PFSK-1 (cell line): ENCODE measurements around the gene EIF2S1.

Experiments used
- POLR2AphosphoS5 ChIP-seq: IDR thresholded peaks from 2 replicates; pipeline ENCODE4 v1.6.1; 2012; ENCODE audit warnings: low read depth, mild to moderate bottlenecking, control low read depth, low read length, moderate library complexity
- SIN3A ChIP-seq: IDR thresholded peaks from 2 replicates; pipeline ENCODE4 v1.6.1; 2012; ENCODE audit warnings: mild to moderate bottlenecking, low read length, moderate library complexity, borderline replicate concordance; ENCODE audit not compliant: insufficient read depth
- TAF1 ChIP-seq: IDR thresholded peaks from 2 replicates; pipeline ENCODE4 v1.6.1; 2012; ENCODE audit warnings: low read length, control low read depth, borderline replicate concordance; ENCODE audit not compliant: insufficient read depth

DNA sequence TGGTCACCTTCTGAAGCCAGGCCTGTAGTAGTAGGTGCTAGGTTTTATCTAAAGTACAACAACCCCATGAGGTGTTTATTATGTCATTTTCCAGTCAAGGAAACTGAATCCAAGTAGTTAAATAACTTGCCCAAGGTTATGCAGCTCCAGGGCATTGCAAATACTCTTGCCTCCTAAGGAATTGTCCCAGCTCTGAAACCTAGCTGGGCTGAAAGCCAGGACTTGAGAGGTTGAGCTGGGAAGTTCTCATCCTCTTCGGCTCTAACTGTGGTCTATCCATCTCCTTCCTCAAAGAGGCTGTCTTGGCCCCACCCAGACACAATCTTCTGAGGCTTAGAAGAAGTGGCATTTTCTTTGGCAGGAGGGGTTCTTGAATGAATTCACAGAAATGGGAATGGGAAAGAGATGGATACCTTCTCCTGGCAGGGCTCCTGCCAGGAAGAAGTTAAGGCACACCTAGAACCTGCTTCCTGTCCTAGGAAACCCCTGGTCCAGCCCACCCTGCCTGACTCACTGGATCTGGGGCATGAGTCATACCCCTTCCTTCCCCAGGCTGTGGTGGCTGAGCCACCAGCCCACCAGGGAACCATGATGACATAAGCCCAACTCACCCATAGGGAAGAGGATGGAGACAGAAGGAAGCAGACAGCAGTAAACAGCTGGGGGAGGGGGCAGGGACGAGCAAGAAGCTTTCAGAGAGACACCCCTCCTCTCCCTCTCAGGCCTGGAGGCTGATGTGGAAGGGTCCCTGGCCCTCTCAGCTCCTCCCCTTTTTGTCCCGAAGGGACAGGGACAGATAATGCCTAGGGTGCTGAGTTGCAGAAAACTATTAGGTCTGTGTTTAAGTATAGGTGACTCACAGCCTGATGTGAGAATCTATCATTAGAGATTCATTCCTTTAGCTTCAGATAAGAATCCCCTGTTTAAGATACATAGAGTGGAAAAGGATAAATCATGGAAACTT is 54.0 kb downstream of the EIF2S1 start:
- TF ChIP-seq TAF1, result no peak
- TF ChIP-seq SIN3A, result no peak
- no peak for TF ChIP-seq POLR2AphosphoS5
